Measurements from ENCODE around the gene FAM9A. TPM values are rescaled to one million over a fixed set of nuclear protein-coding genes. Genes with fewer than 3 reads are reported as not detected.

FAM9A gene
- total RNA-seq, 1 experiment from 2014 or later = not detected

GRCh38 chrX:8820910-8821527, 19.8 kb upstream of the FAM9A start:
- H3K4me3 Mint-ChIP-seq = no peak overlapping the region
- H3K18ac ChIP-seq (ENCODE audit: insufficient read length, low read depth, low read length) = no peak overlapping the region
- H3K9me3 ChIP-seq (ENCODE audit: control insufficient read depth, low read depth, low read length) = no peaks in the 10 kb centered on the region
- H2BK20ac ChIP-seq (ENCODE audit: low read depth, low read length, poor library complexity, severe bottlenecking) = no peak overlapping the region
- H3K27me3 ChIP-seq (ENCODE audit: insufficient read depth, low read length) = no peaks in the 10 kb centered on the region
- H3K4ac ChIP-seq (ENCODE audit: low read depth, low read length) = no peak overlapping the region
- no peak overlapping the region for H3K23ac ChIP-seq (ENCODE audit: insufficient read length, low read depth, low read length)
- H4K8ac ChIP-seq (replicated peaks; ENCODE audit: insufficient read length, low read depth, low read length) = no peak overlapping the region
- no peaks in the 10 kb centered on the region for H3K79me1 ChIP-seq (ENCODE audit: insufficient read depth, low read depth, low read length, poor library complexity, severe bottlenecking)
- WGBS (ENCODE audit: extremely low coverage, insufficient read length, low lambda C conversion rate) = no CpG with 5 or more reads among the region's 5 CpGs
- no peak overlapping the region for H2BK120ac ChIP-seq (ENCODE audit: low read depth, low read length, poor library complexity, severe bottlenecking)
- no peak overlapping the region for H3K27ac Mint-ChIP-seq
- no peak overlapping the region for H2BK5ac ChIP-seq (ENCODE audit: insufficient read length, low read length)
- H3K27ac ChIP-seq (ENCODE audit: insufficient read length, low read depth, low read length) = no peak overlapping the region
- H3K4me1 ChIP-seq (ENCODE audit: insufficient read depth, low read length) = no peaks in the 10 kb centered on the region
- peaks cover 0 to 9% of the 10 kb centered on the region in 2 experiments; a peak in 2 of 5 replicates for H3K9me3 Mint-ChIP-seq
- H3K4me1 Mint-ChIP-seq = peaks cover 4% of the 10 kb centered on the region in 2 experiments
- no peak overlapping the region for H3K56ac ChIP-seq (ENCODE audit: insufficient read length, low read depth, low read length)
- no peaks in the 10 kb centered on the region for H3K36me3 Mint-ChIP-seq (ENCODE audit: insufficient read depth in 1 of 3, low read depth in 3 of 3)
- H2BK12ac ChIP-seq (ENCODE audit: insufficient read length, low read depth, low read length) = no peak overlapping the region
- peak; percentile 64 for TF ChIP-seq CTCF (conservative IDR thresholded peaks at IDR 0.05)
- no peaks in the 10 kb centered on the region for H3K23me2 ChIP-seq (ENCODE audit: insufficient read length, low read depth, low read length, poor library complexity, severe bottlenecking)
- DNase-seq = peak; percentile 64
- no peak overlapping the region for H4K5ac ChIP-seq (ENCODE audit: insufficient read length, low read depth, low read length)
- H2BK15ac ChIP-seq (ENCODE audit: low read depth, low read length) = no peak overlapping the region
- H3K27me3 Mint-ChIP-seq (ENCODE audit: low read depth) = 0 out of 2 replicates have a peak, but pooled peaks cover 2% of the 10 kb centered on the region
- H4K20me1 ChIP-seq (ENCODE audit: control insufficient read depth, insufficient read depth, insufficient read length) = no peaks in the 10 kb centered on the region
- H4K91ac ChIP-seq (ENCODE audit: insufficient read length, low read depth, low read length) = no peak overlapping the region
- H3K79me2 ChIP-seq (ENCODE audit: insufficient read depth, low read length) = no peaks in the 10 kb centered on the region
- no peak overlapping the region for H3T11ph ChIP-seq (ENCODE audit: low read length)
- no peak overlapping the region for H2AK5ac ChIP-seq (ENCODE audit: insufficient read length, low read length)
- no peak overlapping the region for H3K9ac ChIP-seq (ENCODE audit: extremely low read depth, insufficient read length, low read length)
- no peak overlapping the region for H3K4me2 ChIP-seq (ENCODE audit: insufficient read depth, insufficient read length, low read length)
- no peak overlapping the region for H3K14ac ChIP-seq (ENCODE audit: insufficient read depth, low read length)
- peak overlapping the region; percentile 53 for H2AFZ ChIP-seq (ENCODE audit: low read length)
